ENCODE measurements around the gene CNTF. TPM values are rescaled to one million over a fixed set of nuclear protein-coding genes. Genes with fewer than 3 reads are reported as not detected.

CNTF gene
- total and polyA plus RNA-seq, 8 donors = 0.28 to 0.63 (median 0.46) TPM

DNA sequence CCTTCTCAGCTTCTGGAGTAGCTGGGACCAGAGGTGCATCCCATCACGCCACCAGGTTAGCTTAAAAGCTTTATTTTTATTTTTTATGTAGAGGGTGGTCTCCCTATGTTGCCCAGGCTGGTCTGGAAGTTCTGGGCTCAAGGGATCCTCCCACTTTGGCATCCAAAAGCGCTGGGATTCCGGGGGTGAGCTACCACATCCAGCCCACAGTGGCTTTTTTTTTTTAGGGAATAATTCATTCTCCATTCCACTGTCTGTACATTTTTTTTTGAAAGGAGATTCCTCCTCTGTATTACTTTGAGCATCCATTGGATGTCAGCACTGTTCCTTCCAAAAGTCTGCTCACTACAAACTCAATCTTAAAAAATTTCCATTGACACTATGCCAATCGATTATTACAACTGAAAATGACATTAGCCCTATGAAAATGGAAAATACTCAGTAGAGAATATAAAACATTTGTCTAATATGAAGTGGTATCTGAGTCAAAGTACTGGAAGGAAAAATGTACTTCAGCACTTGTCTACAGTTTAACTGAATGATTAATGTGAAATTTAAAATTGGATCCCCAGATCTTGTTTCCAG, 45.5 kb upstream of the CNTF start:
- Histone ChIP-seq H3K4me1 (peaks cover 40 to 61% (median 45%) of the 10 kb centered on the region in 3 donors), H3K27me3 (no peaks in the 10 kb centered on the region), H3K36me3 (no peaks in the 10 kb centered on the region), H3K4me3 (peak overlapping the region; percentile 40 to 96 (median 68)), H3K9me3 (no peaks in the 10 kb centered on the region), H3K27ac (peak overlapping the region; percentile 98 to 100 (median 99))
- ATAC-seq (no peak), DNase-seq (peak in 1 of 6 donors; percentile 20), FAIRE-seq (peak; percentile 43)
- TF ChIP-seq, protein P1, sequence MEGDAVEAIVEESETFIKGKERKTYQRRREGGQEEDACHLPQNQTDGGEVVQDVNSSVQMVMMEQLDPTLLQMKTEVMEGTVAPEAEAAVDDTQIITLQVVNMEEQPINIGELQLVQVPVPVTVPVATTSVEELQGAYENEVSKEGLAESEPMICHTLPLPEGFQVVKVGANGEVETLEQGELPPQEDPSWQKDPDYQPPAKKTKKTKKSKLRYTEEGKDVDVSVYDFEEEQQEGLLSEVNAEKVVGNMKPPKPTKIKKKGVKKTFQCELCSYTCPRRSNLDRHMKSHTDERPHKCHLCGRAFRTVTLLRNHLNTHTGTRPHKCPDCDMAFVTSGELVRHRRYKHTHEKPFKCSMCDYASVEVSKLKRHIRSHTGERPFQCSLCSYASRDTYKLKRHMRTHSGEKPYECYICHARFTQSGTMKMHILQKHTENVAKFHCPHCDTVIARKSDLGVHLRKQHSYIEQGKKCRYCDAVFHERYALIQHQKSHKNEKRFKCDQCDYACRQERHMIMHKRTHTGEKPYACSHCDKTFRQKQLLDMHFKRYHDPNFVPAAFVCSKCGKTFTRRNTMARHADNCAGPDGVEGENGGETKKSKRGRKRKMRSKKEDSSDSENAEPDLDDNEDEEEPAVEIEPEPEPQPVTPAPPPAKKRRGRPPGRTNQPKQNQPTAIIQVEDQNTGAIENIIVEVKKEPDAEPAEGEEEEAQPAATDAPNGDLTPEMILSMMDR (IDR thresholded peaks at IDR 0.05) = peak in 1 of 4 donors; percentile 10
- intact Hi-C loops (cut with DNase I) = loop anchor here in 1 of 3 donors (10.0 kb wide), 1 partner anchor 98 kb away; no protein-coding TSS in a partner anchor
- 27 to 33% methylated on average over 4 of the region's 4 CpGs for WGBS, 2 donors

DNA sequence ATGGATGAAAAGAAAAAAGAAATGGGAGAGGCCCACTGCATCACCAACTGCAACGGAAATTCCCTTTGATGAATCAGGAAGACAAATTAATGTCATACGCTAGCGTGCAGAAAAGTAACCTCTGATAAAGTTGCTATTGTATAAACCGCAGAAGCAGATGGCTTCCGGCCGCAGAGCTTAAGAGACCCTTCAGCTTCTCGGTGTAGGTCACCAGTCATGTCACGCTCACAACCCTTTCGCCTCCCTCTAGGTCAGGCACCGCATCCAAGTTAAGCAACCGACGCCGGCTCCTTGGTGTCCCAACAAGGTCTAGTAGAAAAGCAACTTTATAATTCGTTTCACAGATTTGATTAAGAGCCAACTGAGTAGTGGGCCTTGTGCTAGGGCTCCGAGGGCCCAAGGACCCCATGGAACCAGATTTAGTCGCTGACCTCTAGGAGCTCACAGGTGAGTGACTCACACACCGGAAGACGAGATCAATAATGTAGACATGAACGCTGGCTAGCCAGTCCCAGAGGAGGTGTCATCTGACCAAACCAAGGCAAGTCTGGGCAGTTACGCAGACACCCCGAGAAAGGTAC, 44.8 kb upstream of the CNTF start:
- H3K4me3 ChIP-seq = peak overlapping the region; percentile 40 to 96 (median 68)
- WGBS, 2 donors = 0 to 1% methylated on average over 21 of the region's 21 CpGs
- no peaks in the 10 kb centered on the region for H3K9me3 ChIP-seq
- no peak for FAIRE-seq
- no peaks in the 10 kb centered on the region for H3K27me3 ChIP-seq
- intact Hi-C loops (cut with DNase I) = loop anchor here in 1 of 3 donors (10.0 kb wide), 1 partner anchor 97 kb away; no protein-coding TSS in a partner anchor
- DNase-seq = peak in 3 of 6 donors; percentile 53 to 68 (median 62)
- peaks cover 40 to 58% (median 51%) of the 10 kb centered on the region in 3 donors for H3K4me1 ChIP-seq
- TF ChIP-seq, protein P1 (IDR thresholded peaks at IDR 0.05) = no peak
- peak overlapping the region; percentile 98 to 100 (median 99) for H3K27ac ChIP-seq
- no peaks in the 10 kb centered on the region for H3K36me3 ChIP-seq
- ATAC-seq = peak in 3 of 4 donors; percentile 0 to 25 (median 1)

DNA sequence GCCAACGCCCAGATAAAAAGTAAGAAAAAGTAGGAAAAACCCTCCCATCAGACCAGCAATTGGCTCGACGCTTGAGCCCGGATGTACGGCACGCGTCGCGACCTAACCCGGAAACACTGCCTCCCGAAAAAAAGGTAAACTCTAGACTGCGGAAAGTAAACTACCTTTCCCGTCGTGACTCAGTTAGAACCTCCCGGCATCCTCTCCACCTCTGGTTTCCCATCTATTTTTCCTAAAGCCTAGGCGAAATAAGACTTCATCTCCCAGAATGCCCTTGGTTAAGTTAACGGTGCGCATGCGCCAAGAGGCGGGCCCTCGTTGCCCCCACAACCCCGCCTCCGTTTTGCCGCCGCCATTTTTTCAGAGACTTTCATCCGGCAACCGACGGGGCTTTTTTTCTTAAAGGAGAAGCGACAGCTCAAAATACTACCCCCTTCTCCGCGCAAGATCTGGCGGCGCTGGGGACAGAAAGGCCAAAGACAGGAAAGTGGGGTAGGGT, 44.3 kb upstream of the CNTF start:
- H3K4me3 ChIP-seq = peak overlapping the region; percentile 66 to 96 (median 92)
- ATAC-seq (peak; percentile 70 to 84 (median 74)), FAIRE-seq (peak; percentile 98), DNase-seq (peak; percentile 94 to 97 (median 96))
- H3K27ac ChIP-seq = peak overlapping the region; percentile 98 to 100 (median 99)
- TF ChIP-seq, protein P1 (IDR thresholded peaks at IDR 0.05) = no peak
- no peaks in the 10 kb centered on the region for H3K36me3 ChIP-seq
- intact Hi-C loops (cut with DNase I) = loop anchor here in 1 of 3 donors (10.0 kb wide), 1 partner anchor 97 kb away; no protein-coding TSS in a partner anchor
- no peaks in the 10 kb centered on the region for H3K27me3 ChIP-seq
- WGBS, 2 donors = 0% methylated on average over 33 of the region's 33 CpGs
- H3K9me3 ChIP-seq = no peaks in the 10 kb centered on the region
- peaks cover 40 to 57% (median 48%) of the 10 kb centered on the region in 3 donors for H3K4me1 ChIP-seq

DNA sequence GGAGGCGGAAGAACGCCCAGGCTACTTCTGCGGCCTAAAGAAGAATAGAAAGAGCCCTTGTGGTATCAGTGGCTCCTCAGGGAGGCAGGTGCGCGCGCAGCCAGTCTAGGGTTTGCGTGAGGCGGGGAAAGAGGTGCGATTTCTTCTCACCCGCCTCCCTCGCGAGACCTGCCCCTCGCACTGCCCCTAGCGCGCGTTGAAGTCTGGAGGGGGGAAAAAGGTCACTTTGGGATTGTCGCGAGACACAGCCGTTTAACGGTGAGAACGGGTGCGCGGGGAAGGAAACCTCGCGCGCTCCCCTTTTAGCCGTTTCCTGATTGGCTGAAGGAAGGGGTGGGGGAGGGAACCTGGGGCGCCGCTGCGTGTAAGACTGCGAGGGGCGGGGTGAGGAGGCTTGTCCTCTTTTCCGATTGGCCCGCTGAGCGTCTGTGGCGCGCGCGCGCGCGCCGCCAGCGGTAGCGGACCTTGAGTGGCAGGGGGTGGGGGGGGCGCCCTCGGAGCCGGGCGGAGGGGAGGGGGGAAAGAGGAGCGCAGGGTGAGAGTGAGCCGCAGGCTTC, 43.8 kb upstream of the CNTF start, which contains the start of gene ZFP91:
Gene ZFP91 (plus strand): TSS at position 429 of the 557 bp plus-strand sequence. CDS start 219 bp downstream, outside the sequence.
- peak within 1 kb of the TSS; percentile 90 to 96 (median 92) for H3K4me3 ChIP-seq
- DNase-seq (peak; percentile 95 to 98 (median 98)), ATAC-seq (peak; percentile 78 to 89 (median 82)), FAIRE-seq (no peak)
- H3K36me3 ChIP-seq = no peaks in the 10 kb centered on the region
- TF ChIP-seq, protein P1 (IDR thresholded peaks at IDR 0.05) = no peak
- H3K27ac ChIP-seq = peak within 1 kb of the TSS; percentile 98 to 100 (median 99)
- H3K9me3 ChIP-seq = no peaks in the 10 kb centered on the region
- intact Hi-C loops (cut with DNase I) = loop anchor here in 1 of 3 donors (10.0 kb wide), 1 partner anchor 96 kb away; no protein-coding TSS in a partner anchor
- no peaks in the 10 kb centered on the region for H3K27me3 ChIP-seq
- 0 to 1% methylated on average over 34 to 50 of the region's 51 CpGs for WGBS, 2 donors
- peaks cover 40 to 54% (median 42%) of the 10 kb centered on the region in 3 donors for H3K4me1 ChIP-seq
